Peyer's patch (tissue), 4 donors: ENCODE data around the gene RMDN2.

ENCODE experiments used
- CTCF ChIP-seq, 6 experiments: fragments of 450-650 bp in 4 of 6; fragments of 200-600 bp in 2 of 6; sonication (generic) in 1 of 6; IDR thresholded peaks; one replicate each; pipeline ENCODE4 v1.5.1; 2017 to 2019; ENCODE audit warnings: antibody characterized with exemption in 6 of 6, mild to moderate bottlenecking in 3 of 6, moderate library complexity in 1 of 6
- POLR2A ChIP-seq, 2 donors: fragments of 450-650 bp; IDR thresholded peaks; one replicate each; pipeline ENCODE4 v1.5.1; 2017; ENCODE audit warnings: antibody characterized with exemption in 2 of 2, mild to moderate bottlenecking in 2 of 2, moderate library complexity in 2 of 2

GRCh38 chr2:37916512-37917082 lies 8.5 kb upstream of the RMDN2 start:
- no peak for TF ChIP-seq CTCF (IDR thresholded peaks at IDR 0.05)
- no peak for TF ChIP-seq POLR2A (IDR thresholded peaks at IDR 0.05)
